COLO668 (cell line): ENCODE data around the gene C11orf86.
"Not testable (repeated sequence)": the region's sequence is repeated elsewhere in the genome, so short reads cannot be mapped to it uniquely, and the experiment has no call there.

Experiments
- DNase-seq: peaks from one replicate; lab custom pipeline; 2025; ENCODE audit not compliant: unreplicated experiment; lab: John Stamatoyannopoulos, UW

C11orf86 gene

DNA sequence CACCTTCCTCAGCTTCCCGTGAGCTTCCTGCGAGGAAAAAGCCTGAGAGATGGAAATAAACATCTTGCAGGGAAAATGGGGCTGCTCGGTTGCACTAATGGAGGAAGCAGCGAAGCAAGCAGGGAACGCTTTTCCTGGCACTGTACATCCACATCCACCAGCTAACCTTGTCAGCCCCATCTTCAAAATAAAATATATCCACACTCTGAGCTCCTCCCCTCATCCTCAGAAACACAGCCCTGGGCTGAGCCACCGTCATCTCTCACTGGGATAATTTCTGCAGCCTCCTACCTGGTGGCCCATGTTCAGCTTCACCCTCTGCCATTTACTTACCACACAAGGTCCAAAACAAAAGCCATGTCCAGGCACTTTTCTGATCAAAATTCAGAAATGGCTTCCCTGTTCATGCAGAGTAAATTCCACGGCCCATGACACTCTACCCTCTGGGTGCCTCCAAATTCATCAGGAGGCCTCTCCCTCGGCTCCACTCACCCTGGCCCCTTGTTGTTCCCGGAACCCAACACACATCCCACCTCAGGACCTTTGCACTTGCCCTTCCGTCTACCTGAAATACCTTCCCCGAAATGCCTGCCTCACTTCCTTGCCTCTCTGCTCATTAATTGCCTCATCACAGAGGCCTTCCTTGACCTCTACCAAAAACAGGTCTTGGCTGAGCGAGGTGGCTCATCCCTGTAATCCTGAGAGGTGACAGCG lies 13.0 kb downstream of the C11orf86 start:
- DNase-seq, result no peak

DNA sequence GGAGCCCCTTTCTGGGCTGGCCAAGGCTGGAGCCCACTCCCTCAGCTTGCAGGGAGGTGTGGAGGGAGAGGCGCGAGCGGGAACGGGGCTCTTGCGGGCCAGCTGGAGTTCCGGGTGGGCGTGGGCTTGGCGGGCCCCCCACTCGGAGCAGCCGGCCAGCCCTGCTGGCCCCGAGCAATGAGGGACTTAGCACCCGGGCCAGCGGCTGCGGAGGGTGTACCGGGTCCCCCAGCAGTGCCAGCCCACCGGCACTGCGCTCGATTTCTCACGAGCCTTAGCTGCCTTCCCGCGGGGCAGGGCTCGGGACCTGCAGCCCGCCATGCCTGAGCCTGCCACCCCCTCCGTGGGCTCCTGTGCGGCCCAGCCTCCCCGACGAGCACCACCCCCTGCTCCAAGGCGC lies 13.6 kb downstream of the C11orf86 start:
- not testable (repeated sequence) for DNase-seq

DNA sequence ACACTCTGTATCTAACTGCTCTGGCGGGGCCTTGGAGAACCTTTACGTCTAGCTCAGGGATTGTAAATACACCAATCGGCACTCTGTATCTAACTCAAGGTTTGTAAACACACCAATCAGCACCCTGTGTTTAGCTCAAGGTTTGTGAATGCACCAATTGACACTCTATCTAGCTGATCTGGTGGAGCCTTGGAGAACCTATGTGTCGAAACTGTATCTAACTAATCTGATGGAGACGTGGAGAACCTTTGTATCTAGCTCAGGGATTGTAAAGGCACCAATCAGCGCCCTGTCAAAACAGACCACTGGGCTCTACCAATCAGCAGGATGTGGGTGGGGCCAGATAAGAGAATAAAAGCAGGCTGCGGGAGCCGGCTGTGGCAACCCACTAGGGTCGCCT lies 14.3 kb downstream of the C11orf86 start:
- DNase-seq, result not testable (repeated sequence)

GRCh38 chr11:66992041-66992440 lies 16.9 kb downstream of the C11orf86 start:
- no peak for DNase-seq

DNA sequence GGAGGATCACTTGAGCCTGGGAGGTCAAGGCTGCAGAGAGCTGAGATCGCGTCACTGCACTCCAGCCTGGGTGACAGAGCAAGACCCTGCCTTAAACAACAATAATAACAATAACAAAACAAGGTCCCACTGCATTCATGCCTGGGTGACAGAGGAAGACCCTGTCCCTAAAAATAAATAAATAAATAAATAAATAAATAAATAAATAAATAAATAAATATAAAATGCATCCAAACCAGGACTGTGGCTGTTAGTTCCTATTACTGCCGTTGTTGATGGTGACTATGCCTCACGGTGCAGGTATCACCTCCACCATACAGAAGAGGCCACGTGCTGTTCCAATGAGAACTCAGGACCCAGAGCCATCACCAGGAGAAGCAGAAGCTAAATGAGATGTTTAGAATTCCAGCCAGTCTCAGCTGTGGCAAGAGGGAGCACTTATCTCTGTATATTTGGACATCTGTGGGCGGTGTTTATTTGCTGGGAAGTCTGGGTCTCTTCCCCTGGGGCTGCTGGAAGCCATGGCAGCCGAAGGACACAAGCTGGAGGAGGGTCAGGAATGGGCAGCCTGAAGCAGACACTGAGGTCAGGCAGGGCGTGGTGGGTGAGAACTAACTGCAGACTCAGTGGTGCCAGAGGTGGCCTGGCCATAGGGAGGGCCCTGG lies 21.6 kb downstream of the C11orf86 start:
- no peak for DNase-seq

DNA sequence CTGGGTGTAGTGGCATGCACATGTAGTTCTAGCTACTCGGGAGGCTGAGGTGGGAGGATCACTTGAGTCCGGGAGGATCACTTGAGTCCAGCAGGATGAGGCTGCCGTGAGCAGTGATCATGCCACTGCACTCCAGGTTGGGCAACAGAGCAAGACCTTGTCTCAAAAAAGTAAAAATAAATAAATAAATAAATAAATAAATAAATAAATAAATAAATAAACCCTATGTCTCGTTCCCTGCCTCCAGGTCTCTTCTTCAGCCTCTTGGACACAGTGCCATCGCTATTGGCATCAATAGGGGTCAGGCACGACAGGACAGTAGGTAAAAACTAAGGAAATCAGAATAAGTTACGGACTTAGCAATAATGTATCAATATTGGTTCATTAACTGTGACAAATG lies 24.5 kb downstream of the C11orf86 start:
- no peak for DNase-seq

- DNase-seq, result no peak
Measured at GRCh38 chr11:67001332-67001731, 26.2 kb downstream of the C11orf86 start.

DNA sequence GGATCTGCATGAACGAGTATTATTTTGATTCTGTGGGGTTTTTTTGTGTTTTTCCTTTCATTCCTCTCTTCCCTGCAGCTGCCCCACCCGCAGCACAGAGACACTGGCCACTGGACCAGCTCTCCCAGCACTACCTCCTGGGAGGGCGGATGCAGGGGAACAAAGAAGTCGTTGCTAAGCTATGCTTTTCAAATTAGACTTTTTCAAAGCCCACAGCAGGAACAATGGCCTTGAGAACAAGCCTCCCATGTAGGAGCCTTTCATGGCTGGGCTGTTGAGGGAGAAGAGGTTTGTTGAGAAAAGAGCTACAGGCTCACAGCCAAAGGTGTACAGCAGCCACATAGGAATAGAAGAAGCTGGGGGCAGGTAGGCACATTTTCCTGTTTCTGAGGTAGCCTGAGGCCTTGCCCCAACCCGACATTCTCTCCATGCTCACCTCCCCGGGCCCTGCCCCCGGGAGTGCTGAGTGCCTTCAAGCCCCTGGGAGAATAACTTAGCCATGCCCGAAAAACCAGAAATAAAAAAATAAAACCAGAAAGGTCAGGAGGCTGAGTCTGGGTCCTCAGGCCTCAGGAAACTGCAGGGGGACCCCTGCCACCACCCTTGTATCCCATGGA lies 27.3 kb downstream of the C11orf86 start:
- no peak for DNase-seq

- DNase-seq, result no peak
Measured at GRCh38 chr11:67002921-67003411, 27.9 kb downstream of the C11orf86 start.

- DNase-seq, result not testable (repeated sequence)
Measured at GRCh38 chr11:67005200-67005599, 30.1 kb downstream of the C11orf86 start.

DNA sequence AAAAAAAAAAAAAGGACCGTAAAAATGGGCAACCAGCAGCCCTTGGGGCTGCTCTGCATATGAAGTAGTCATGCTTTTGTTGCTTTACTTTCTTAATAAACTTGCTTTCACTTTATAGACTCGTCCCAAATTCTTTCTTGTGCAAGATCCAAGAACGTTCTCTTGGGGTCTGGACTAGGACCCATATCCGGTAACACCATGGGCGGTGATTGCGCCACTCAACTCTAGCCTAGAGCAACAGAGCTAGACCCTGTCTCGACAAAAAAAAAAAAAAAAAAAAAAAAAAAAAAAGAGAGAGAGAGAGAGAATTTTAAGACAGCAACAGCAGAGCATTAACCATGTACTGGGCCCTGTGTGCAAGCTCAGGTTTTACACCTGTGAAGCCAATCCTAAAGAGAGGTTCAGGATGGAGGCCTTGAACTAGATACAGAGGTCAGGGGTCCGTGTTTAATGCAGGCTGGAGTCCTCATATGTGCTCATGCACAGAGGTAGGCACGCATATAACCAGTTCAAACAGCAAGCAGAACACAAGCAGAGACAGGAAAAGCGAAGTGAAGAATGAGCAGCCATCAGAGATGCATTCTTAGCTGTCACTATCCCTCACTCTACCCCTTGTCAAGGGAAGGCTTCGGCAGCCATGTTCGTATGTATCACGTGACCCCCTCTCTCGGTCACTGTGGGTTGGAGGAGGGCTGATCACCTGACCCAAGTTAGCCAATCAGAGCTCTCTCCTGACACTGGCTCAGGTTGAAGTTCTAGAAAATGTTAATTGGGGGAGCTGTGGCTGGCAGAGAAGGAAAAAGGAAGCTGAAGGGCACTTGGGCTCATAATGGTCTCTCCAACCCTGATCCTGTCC lies 31.2 kb downstream of the C11orf86 start:
- peak; percentile 8 for DNase-seq

DNA sequence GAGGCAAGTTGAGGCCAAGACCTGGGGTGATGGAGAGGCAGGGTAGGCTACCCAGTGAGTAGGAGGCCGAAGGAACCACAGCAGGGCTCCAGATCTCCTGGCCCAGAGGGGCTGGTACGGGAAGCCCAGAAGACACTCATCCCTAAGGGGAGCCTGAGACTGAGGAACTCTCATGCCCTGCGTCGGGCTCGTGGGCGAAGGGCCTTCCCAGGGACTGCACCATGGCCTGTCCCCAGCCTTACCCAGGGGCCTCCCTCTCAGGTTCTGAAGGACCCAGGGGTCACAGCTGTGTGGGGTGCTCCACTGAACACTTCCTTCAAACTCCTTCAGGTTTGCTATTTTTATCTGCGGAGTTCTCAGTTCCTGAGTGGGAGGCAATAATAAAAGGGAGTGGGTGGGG lies 32.0 kb downstream of the C11orf86 start:
- no peak for DNase-seq

DNA sequence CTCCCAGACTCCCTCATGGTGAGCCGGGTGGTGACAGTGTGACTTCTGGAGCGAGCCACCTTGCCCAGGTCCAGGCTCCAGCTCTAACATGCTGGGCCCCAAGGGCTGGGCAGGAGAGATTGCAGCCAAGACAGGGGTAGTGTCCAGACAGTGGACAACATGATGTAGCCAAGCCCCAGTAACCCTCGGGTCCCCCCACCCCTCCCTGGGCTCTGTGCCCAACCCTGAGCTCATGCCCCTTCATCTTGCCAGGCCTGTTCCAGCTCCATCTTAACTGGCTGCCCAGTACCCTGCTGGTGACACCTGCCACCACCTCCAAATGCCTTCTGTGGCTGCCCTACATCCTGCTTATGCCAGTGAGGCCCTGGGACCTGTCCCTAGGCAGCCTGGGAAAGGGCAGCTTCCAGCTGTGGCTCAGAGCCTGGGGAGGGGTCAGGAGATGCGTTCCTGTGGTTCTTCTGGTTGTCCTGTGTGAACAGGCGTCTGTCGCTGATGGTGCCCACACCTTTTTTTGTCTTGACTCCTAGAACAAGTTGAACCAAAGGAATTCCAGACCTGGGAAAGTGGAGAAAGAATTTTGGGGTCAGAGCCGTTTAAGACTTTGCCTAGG lies 35.3 kb downstream of the C11orf86 start:
- DNase-seq, result no peak

DNA sequence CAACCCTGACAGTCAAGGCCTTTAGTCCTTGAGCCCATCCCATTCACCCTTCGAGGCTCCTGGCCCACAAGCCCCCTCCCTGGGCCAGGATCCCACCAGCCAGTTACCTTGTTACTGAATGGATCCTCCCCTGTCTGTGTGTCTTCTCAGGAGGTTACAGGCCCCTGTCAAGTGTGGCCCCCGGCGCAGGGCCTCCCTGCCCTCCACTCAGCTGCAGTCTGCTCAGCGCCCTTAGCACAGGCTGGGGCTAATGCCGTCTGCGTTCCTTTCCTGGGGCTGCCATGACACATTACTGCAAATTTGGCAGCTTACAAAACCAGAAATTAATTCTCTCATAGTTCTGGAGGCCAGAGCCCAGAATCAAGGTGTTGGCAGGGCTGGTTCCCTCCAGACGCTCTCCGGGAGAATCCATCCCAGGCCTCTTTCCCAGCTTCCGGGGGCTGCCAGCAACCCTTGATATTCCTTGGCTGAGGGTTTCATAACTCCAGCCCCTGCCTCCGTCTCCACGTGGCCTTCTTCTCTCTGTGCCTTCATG lies 38.5 kb downstream of the C11orf86 start:
- no peak for DNase-seq

- no peak for DNase-seq
Measured at GRCh38 chr11:67014343-67014742, 39.2 kb downstream of the C11orf86 start.

DNA sequence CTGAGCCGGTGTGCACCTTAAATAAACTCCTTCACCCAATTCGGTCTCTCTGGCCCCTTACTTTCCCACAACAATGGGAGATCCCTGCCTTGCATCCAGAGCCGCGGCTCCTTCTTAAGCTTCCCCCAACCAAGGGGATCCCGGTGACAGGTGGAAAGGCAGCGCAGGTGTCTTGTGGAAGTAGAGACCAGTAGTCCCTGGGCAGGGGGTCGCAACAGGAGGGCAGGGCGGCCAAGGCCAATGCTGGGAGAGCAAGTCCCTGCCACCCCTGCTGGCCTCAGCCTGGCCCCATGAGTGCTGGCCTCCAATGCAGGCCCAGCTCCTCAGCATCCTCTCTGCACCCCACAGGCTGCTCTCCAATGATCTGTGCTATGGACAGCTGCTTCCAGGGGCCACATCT lies 39.9 kb downstream of the C11orf86 start:
- no peak for DNase-seq

DNA sequence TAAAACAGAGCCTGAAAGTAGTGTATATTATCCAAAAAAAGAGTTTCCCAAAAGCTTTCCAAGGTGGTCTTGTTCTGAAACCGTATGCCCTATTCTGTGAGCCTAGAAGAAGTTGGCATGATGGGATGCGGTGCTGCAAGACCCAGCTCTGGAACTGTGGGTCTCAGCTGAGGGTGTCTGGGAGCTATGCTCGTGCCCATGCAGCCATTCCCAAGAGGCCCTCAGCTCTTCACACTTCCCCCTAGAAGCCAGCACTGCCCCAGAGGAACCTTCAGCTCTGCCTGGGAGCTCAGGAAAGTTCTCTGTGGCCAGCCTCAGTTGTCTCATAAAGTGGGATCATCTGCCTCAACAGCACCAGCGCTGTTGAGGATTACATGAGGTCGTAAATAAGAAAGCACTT lies 41.4 kb downstream of the C11orf86 start:
- no peak for DNase-seq

DNA sequence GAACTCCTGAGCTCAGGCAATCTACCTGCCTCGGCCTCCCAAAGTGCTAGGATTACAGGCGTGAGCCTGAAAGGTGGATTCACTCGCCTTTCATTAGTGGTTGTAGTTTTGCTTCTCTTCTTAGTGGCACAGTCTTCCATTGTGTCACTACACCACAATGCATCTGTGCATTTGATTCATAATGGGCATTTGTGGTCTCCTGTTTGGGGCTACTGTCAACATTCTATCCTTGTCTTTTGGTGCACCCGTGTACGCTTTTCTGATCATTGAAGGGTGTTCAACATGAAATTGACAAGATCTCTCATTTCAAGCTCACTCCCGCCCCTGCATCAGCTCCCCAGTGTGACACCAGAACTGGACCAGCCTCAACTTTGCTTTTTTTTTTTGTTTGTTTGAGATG lies 45.8 kb downstream of the C11orf86 start:
- no peak for DNase-seq

- peak; percentile 41 for DNase-seq
Measured at GRCh38 chr11:67022341-67022933, 47.3 kb downstream of the C11orf86 start.
